ENCODE data around the gene NOTCH3.

The NOTCH3 gene

DNA sequence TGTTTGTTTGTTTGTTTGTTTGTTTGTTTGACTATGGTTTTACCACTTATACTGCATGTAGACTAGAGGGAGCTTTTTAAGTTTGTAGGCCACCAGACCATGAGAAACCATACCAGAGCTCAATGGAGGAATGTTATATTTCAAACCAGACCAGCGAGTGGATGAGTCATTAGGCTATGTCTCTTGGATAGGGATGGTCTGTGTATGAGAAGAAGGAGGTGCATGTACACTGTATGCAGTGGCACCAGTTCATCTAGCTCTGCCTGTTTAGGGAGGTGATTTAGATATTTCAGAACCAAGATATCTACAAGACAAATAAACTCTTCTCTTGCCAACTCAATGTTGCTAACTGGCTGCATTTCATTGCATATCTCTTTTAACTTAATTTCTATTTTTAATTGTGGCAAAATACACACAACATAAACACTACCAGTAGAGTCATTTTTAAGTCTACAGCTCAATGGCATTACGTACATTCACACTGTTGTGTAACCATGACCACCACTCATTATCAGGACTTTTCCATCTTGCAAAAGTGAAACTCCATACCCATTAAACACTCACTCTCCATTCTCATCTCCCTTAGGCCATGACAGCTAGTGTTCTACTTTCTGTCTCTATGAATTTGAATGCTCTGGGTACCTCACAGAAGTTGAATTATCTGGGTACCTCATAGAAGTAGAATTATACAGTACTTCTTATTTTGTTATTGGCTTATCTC lies 64.4 kb downstream of the NOTCH3 start:
- Histone ChIP-seq H3F3A (ENCODE audit: control insufficient read depth, insufficient read depth) (no peaks in the 10 kb centered on the region), H3K27ac (ENCODE audit: low read depth, low read length) (no peak overlapping the region), H3K4me3 (ENCODE audit: low read length) (no peak overlapping the region), H4K20me1 (ENCODE audit: control insufficient read depth, insufficient read depth, low read depth, low read length) (no peaks in the 10 kb centered on the region), H3K4me1 (ENCODE audit: control insufficient read depth, low read length) (no peaks in the 10 kb centered on the region), H3K27me3 (ENCODE audit: control insufficient read depth, low read length) (no peaks in the 10 kb centered on the region), H3K9me3 (ENCODE audit: control insufficient read depth, insufficient read depth, low read length) (peaks cover 9% of the 10 kb centered on the region), H3K36me3 (ENCODE audit: control insufficient read depth, low read length) (no peaks in the 10 kb centered on the region), H3K79me2 (ENCODE audit: control insufficient read depth, low read length) (no peaks in the 10 kb centered on the region), H3K4me2 (ENCODE audit: low read length) (no peak overlapping the region), H3K9me2 (replicated peaks; ENCODE audit: control insufficient read depth, low read length) (no peaks in the 10 kb centered on the region)
- TF ChIP-seq, protein P1, sequence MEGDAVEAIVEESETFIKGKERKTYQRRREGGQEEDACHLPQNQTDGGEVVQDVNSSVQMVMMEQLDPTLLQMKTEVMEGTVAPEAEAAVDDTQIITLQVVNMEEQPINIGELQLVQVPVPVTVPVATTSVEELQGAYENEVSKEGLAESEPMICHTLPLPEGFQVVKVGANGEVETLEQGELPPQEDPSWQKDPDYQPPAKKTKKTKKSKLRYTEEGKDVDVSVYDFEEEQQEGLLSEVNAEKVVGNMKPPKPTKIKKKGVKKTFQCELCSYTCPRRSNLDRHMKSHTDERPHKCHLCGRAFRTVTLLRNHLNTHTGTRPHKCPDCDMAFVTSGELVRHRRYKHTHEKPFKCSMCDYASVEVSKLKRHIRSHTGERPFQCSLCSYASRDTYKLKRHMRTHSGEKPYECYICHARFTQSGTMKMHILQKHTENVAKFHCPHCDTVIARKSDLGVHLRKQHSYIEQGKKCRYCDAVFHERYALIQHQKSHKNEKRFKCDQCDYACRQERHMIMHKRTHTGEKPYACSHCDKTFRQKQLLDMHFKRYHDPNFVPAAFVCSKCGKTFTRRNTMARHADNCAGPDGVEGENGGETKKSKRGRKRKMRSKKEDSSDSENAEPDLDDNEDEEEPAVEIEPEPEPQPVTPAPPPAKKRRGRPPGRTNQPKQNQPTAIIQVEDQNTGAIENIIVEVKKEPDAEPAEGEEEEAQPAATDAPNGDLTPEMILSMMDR (IDR thresholded peaks at IDR 0.05; ENCODE audit: low read depth, low read length, poor library complexity, severe bottlenecking) = no peak
- TF ChIP-seq EZH2phosphoT487 (IDR thresholded peaks at IDR 0.05; ENCODE audit: borderline replicate concordance, low read length) = no peak

DNA sequence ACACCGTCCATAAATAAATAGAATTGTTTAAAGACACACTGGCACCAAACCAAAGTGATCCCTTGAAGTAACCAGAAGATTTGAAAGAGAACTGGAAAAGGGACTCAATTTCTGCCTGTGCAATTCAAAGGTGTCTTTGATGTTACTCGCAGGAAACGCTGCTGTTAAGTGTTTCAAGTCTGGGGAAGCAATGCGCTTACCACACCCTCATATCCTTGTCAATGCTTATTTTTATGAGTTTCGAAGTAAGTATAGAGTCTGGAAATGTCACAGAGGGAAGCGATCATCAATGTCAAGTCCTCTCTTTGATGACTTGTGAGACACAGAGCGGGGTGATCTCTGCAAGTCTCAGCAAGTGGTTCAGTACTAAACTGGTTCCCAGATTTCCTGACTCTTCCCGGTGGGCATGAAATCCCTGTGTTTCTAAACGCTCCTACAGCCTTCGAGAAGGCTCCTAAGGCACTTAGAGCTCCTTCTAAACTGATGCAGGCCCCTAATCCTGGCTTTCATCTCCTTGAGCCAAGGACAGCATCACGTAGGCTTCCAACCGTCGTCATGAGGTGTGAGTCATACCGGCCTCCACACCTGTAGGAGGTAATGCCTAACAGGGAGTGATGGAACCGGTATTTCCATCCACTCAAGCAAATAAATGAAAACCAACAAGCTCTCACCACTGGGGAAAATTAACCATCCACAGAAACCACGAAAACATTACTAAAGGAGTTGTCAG lies 70.8 kb downstream of the NOTCH3 start:
- no peaks in the 10 kb centered on the region for H3K27me3 ChIP-seq (ENCODE audit: control insufficient read depth, low read length)
- H3K4me2 ChIP-seq (ENCODE audit: low read length) = no peak overlapping the region
- H3K4me3 ChIP-seq (ENCODE audit: low read length) = no peak overlapping the region
- no peaks in the 10 kb centered on the region for H3K36me3 ChIP-seq (ENCODE audit: control insufficient read depth, low read length)
- H3K4me1 ChIP-seq (ENCODE audit: control insufficient read depth, low read length) = peaks cover 6% of the 10 kb centered on the region
- no peak for TF ChIP-seq EZH2phosphoT487 (IDR thresholded peaks at IDR 0.05; ENCODE audit: borderline replicate concordance, low read length)
- TF ChIP-seq, protein P1 (IDR thresholded peaks at IDR 0.05; ENCODE audit: low read depth, low read length, poor library complexity, severe bottlenecking) = no peak
- no peaks in the 10 kb centered on the region for H3K9me3 ChIP-seq (ENCODE audit: control insufficient read depth, insufficient read depth, low read length)
- H3F3A ChIP-seq (ENCODE audit: control insufficient read depth, insufficient read depth) = no peaks in the 10 kb centered on the region
- no peak overlapping the region for H3K27ac ChIP-seq (ENCODE audit: low read depth, low read length)
- no peaks in the 10 kb centered on the region for H4K20me1 ChIP-seq (ENCODE audit: control insufficient read depth, insufficient read depth, low read depth, low read length)
- no peaks in the 10 kb centered on the region for H3K79me2 ChIP-seq (ENCODE audit: control insufficient read depth, low read length)
- no peaks in the 10 kb centered on the region for H3K9me2 ChIP-seq (replicated peaks; ENCODE audit: control insufficient read depth, low read length)

DNA sequence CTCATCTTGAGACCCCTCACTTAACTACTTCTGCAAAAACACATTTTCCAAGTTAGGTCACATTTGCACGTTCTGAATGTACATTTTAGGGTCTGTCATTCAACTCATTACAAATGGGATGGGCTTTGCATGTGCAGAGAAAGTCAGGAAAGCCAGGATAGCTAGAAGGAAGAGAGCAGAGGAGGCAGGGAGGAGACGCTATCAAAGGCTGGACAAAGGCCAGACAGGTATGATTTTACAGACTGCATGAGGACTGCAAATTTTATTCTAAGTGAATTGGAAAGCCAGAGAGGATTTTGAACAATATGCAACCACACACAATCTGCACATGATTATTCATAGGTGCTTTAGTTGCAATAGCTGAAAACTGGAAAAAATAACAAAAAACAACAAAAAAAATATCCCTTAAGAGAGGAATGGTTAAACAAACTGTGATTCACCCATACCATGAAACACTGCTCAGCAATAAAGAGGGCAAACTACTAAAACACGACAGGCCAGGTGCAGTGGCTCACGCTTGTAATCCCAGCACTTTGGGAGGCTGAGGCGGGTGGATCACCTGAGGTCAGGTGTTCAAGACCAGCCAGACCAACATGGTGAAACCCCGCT lies 72.5 kb downstream of the NOTCH3 start:
- H3K36me3 ChIP-seq (ENCODE audit: control insufficient read depth, low read length) = peaks cover 2% of the 10 kb centered on the region
- no peaks in the 10 kb centered on the region for H3K27me3 ChIP-seq (ENCODE audit: control insufficient read depth, low read length)
- H4K20me1 ChIP-seq (ENCODE audit: control insufficient read depth, insufficient read depth, low read depth, low read length) = no peaks in the 10 kb centered on the region
- peaks cover 17% of the 10 kb centered on the region for H3K79me2 ChIP-seq (ENCODE audit: control insufficient read depth, low read length)
- no peaks in the 10 kb centered on the region for H3K9me2 ChIP-seq (replicated peaks; ENCODE audit: control insufficient read depth, low read length)
- no peak for TF ChIP-seq EZH2phosphoT487 (IDR thresholded peaks at IDR 0.05; ENCODE audit: borderline replicate concordance, low read length)
- TF ChIP-seq, protein P1 (IDR thresholded peaks at IDR 0.05; ENCODE audit: low read depth, low read length, poor library complexity, severe bottlenecking) = no peak
- peaks cover 17% of the 10 kb centered on the region for H3K4me1 ChIP-seq (ENCODE audit: control insufficient read depth, low read length)
- no peak overlapping the region for H3K27ac ChIP-seq (ENCODE audit: low read depth, low read length)
- no peaks in the 10 kb centered on the region for H3F3A ChIP-seq (ENCODE audit: control insufficient read depth, insufficient read depth)
- no peaks in the 10 kb centered on the region for H3K9me3 ChIP-seq (ENCODE audit: control insufficient read depth, insufficient read depth, low read length)
- no peak overlapping the region for H3K4me2 ChIP-seq (ENCODE audit: low read length)
- H3K4me3 ChIP-seq (ENCODE audit: low read length) = no peak overlapping the region
